Stimulated activated CD8-positive, alpha-beta memory T cell treated with anti-CD3 and anti-CD28 coated beads, Interleukin-12 subunit alpha, Interleukin-12 subunit beta, amount 100 ng/mL, for 4 hours (primary cell): ENCODE measurements around the gene MID1.

Experiments
- DNase-seq: peaks from one replicate; pipeline ENCODE4 v3.0.0-alpha.2; 2020; ENCODE audit warnings: low read depth

Gene MID1

GRCh38 chrX:10576777-10577447, 43.5 kb downstream of the MID1 start:
- no peak for DNase-seq

DNA sequence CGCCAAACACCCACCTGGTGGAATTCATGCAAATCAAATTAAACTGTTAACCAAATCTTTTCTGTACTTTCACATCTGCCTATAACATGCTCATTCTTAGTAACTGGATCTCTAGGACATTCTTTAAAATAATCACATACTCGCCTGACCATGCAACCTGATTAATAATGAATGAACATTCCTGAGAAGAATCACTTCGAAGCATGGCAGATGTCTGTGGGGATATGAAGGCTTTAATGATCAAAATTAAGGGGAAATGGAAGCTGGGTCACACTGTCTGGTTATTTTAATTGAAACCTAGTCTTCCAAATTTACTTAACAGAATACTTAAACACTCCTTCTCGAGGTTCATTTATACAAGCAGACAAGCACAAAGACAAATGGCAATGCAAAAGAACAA, 44.2 kb downstream of the MID1 start:
- DNase-seq = no peak

- no peak for DNase-seq
Observed at GRCh38 chrX:10574663-10575062, 45.7 kb downstream of the MID1 start.

- no peak for DNase-seq
Observed at GRCh38 chrX:10571260-10571659, 49.1 kb downstream of the MID1 start.

DNA sequence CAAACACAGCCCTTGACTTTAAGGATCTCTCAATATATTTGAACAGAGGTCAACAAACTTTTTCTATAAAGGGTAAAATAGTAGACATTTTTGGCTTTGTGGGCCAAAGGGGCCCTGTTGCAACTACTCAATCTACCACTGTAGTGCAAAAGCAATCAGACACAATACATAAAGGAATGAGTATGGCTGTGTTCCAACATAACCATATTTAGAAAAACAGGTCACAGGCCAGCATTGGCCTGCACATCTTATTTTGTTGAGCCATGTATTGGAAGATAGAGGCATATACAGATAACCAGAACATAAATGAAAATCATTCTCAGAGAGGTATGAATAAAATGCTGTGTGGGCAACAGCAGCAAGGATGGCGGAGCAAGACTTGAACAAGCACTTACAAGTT, 49.8 kb downstream of the MID1 start:
- DNase-seq = no peak

- DNase-seq = no peak
Observed at GRCh38 chrX:10569946-10570345, 50.4 kb downstream of the MID1 start.

GRCh38 chrX:10568428-10568827, 52.0 kb downstream of the MID1 start:
- DNase-seq = no peak

GRCh38 chrX:10567136-10567535, 53.2 kb downstream of the MID1 start:
- DNase-seq = no peak

- no peak for DNase-seq
Observed at GRCh38 chrX:10566716-10567097, 53.7 kb downstream of the MID1 start.

GRCh38 chrX:10564484-10564883, 55.9 kb downstream of the MID1 start:
- DNase-seq = no peak

GRCh38 chrX:10557166-10557565, 63.2 kb downstream of the MID1 start:
- no peak for DNase-seq

- no peak for DNase-seq
Observed at GRCh38 chrX:10556405-10556804, 64.0 kb downstream of the MID1 start.

GRCh38 chrX:10555846-10556245, 64.5 kb downstream of the MID1 start:
- DNase-seq = no peak

- DNase-seq = no peak
Observed at GRCh38 chrX:10554612-10555270, 65.6 kb downstream of the MID1 start.

DNA sequence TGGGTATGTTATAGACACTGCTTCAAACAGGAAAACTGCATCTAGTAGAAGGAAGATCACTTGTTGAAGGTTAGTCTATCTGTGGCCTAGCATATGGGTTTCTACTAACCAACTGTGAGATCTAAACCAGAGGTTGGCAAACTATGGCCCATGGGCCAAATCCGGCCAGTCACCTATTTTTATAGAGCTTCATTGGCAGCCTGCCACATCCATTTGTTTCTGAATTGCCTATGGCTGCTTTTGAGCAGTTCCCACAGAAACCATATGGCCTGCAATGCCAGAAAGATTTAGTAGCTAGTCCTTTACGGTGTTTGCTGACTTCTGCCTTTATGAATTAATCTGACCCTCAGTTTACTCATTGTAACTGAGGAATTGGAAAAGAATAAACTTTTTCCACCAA, 71.1 kb downstream of the MID1 start:
- DNase-seq = no peak

DNA sequence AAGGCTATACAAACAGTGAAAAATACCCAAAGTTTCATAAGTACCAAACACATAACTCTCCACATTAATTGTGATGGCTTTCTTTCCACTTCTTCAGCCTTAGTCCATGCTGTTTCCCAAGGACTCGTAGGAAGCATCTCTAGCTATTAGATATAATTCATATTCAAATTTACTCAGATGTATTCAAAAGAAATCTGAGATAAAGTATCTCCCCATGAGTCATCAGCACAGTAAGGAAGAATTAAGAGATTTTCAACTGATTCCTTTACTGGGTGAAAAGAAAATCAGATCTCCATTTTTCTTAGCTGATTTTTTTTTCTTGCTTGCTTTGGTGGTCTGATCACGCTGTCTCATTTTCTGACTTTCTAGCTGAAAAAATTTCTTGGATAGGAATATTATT, 71.7 kb downstream of the MID1 start:
- no peak for DNase-seq

GRCh38 chrX:10545882-10546281, 74.5 kb downstream of the MID1 start:
- DNase-seq = no peak

- no peak for DNase-seq
Observed at GRCh38 chrX:10542586-10542985, 77.8 kb downstream of the MID1 start.

- no peak for DNase-seq
Observed at GRCh38 chrX:10538831-10539230, 81.6 kb downstream of the MID1 start.

DNA sequence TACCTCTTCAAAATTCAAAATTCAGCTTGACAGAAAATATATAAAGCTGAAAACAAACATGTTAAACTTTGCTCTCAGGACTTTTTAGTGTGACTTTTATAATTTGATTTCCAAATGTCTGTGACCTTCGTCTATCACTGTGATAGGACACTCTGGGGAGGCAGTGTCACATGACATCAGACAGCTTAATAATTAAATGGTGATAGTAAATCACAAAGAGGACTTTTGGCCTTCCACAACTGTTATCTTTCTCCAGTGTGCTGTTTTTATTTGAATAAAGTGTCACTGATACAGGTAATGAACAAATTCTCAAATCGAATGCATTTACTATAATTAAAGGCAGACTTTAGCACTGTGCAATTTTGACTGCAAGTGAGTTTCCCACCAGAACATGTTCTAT, 83.1 kb downstream of the MID1 start:
- no peak for DNase-seq

- DNase-seq = no peak
Observed at GRCh38 chrX:10536744-10537143, 83.6 kb downstream of the MID1 start.

DNA sequence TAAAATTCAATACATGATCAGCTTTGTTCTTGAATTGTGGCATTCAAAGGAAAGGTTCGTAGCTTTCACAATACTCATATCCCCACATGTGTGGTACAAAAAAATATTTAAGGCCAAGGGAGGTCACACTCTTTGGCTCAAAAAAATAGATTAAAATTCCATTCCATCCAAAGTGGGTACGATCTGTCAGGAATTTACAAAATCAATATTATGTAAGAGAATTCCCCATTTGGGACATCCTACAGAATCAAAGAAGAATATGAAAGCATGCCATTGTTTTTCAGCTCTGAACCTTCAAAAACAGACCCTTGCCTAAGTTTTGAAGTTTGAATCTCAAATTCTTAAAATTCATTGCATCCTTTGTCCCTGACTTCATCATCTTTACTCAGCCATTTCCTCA, 85.8 kb downstream of the MID1 start:
- DNase-seq = no peak

DNA sequence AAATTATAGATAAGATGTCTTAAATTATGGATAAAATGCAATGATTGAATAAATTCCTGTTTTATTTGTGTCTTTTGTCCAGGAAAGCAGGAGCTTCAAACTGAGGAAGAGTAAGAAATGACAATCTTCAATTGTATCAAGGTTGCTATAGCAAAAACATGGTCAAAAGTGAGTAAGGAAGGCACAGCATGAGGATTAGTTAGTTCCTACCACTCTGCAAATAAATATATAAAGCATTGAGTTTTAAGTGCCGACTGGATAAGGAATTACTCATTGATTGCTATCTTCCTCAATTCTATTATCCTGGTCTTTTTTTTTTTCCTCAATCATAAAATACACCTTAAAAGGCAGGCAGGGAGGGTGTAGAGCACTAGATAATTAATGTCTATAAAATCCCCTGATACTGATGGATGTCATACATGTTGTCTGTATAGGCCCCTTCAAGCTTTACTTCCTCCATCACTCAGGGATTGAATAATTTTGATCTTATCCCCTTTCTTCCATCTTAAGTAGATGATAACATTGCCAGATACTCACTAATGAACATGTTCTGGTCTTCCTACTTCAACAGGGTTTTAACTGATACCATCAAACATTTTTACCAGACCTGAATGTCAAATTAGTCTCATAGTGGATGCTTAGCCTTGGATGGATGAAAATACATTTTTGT, 86.6 kb downstream of the MID1 start:
- no peak for DNase-seq

- no peak for DNase-seq
Observed at GRCh38 chrX:10531927-10532326, 88.5 kb downstream of the MID1 start.
